ENCODE results near the gene FILIP1L.

Gene FILIP1L

GRCh38 chr3:100033903-100034471 is 80.3 kb downstream of the FILIP1L start:
- Histone ChIP-seq H3K79me2 (ENCODE audit: insufficient read depth, low read length) (no peaks in the 10 kb centered on the region), H4K20me1 (ENCODE audit: insufficient read depth, low read length, poor library complexity, severe bottlenecking) (no peaks in the 10 kb centered on the region), H3K36me3 (ENCODE audit: insufficient read depth, low read length) (no peaks in the 10 kb centered on the region), H3K4me1 (ENCODE audit: insufficient read depth, low read length, poor library complexity, severe bottlenecking) (peaks cover 16% of the 10 kb centered on the region), H3K9ac (ENCODE audit: low read depth, low read length, poor library complexity, severe bottlenecking) (no peak overlapping the region), H3K9me2 (replicated peaks; ENCODE audit: low read depth, low read length) (no peaks in the 10 kb centered on the region), H3K27me3 (ENCODE audit: insufficient read depth, low read length, poor library complexity, severe bottlenecking) (no peaks in the 10 kb centered on the region), H3K4me3 (ENCODE audit: low read length, poor library complexity, severe bottlenecking) (no peak overlapping the region), H3K9me3 (ENCODE audit: insufficient read depth, low read depth, low read length) (no peaks in the 10 kb centered on the region), H2AFZ (ENCODE audit: low read length) (no peak overlapping the region), H3F3A (ENCODE audit: low read depth) (peaks cover 3% of the 10 kb centered on the region; the same call in 1 of the 2 replicates), H3K4me2 (ENCODE audit: low read depth, low read length, poor library complexity, severe bottlenecking) (no peak overlapping the region)
- no peak for TF ChIP-seq EZH2phosphoT487 (IDR thresholded peaks at IDR 0.05; ENCODE audit: borderline replicate concordance)
- TF ChIP-seq CTCF (conservative IDR thresholded peaks at IDR 0.05; ENCODE audit: low read length): no peak

- Histone ChIP-seq H3K4me1 (ENCODE audit: insufficient read depth, low read length, poor library complexity, severe bottlenecking) (peaks cover 19% of the 10 kb centered on the region), H3K27me3 (ENCODE audit: insufficient read depth, low read length, poor library complexity, severe bottlenecking) (no peaks in the 10 kb centered on the region), H3K9me2 (replicated peaks; ENCODE audit: low read depth, low read length) (no peaks in the 10 kb centered on the region), H3K79me2 (ENCODE audit: insufficient read depth, low read length) (no peaks in the 10 kb centered on the region), H3K9me3 (ENCODE audit: insufficient read depth, low read depth, low read length) (no peaks in the 10 kb centered on the region), H3K36me3 (ENCODE audit: insufficient read depth, low read length) (no peaks in the 10 kb centered on the region), H3K4me3 (ENCODE audit: low read length, poor library complexity, severe bottlenecking) (no peak overlapping the region), H3K9ac (ENCODE audit: low read depth, low read length, poor library complexity, severe bottlenecking) (no peak overlapping the region), H3K4me2 (ENCODE audit: low read depth, low read length, poor library complexity, severe bottlenecking) (no peak overlapping the region), H4K20me1 (ENCODE audit: insufficient read depth, low read length, poor library complexity, severe bottlenecking) (no peaks in the 10 kb centered on the region), H2AFZ (ENCODE audit: low read length) (no peak overlapping the region), H3F3A (ENCODE audit: low read depth) (peaks cover 3% of the 10 kb centered on the region; the same call in 1 of the 2 replicates)
- no peak for TF ChIP-seq EZH2phosphoT487 (IDR thresholded peaks at IDR 0.05; ENCODE audit: borderline replicate concordance)
- no peak for TF ChIP-seq CTCF (conservative IDR thresholded peaks at IDR 0.05; ENCODE audit: low read length)
Observed at GRCh38 chr3:100033184-100033583, 81.1 kb downstream of the FILIP1L start.

- H3K36me3 ChIP-seq (ENCODE audit: insufficient read depth, low read length): no peaks in the 10 kb centered on the region
- no peak overlapping the region for H3K4me3 ChIP-seq (ENCODE audit: low read length, poor library complexity, severe bottlenecking)
- no peaks in the 10 kb centered on the region for H3K9me2 ChIP-seq (replicated peaks; ENCODE audit: low read depth, low read length)
- H3F3A ChIP-seq (ENCODE audit: low read depth): peaks cover 3% of the 10 kb centered on the region; the same call in 1 of the 2 replicates
- H3K9ac ChIP-seq (ENCODE audit: low read depth, low read length, poor library complexity, severe bottlenecking): no peak overlapping the region
- no peak overlapping the region for H3K4me2 ChIP-seq (ENCODE audit: low read depth, low read length, poor library complexity, severe bottlenecking)
- H3K79me2 ChIP-seq (ENCODE audit: insufficient read depth, low read length): no peaks in the 10 kb centered on the region
- H2AFZ ChIP-seq (ENCODE audit: low read length): no peak overlapping the region
- no peaks in the 10 kb centered on the region for H4K20me1 ChIP-seq (ENCODE audit: insufficient read depth, low read length, poor library complexity, severe bottlenecking)
- peaks cover 24% of the 10 kb centered on the region for H3K4me1 ChIP-seq (ENCODE audit: insufficient read depth, low read length, poor library complexity, severe bottlenecking)
- H3K27me3 ChIP-seq (ENCODE audit: insufficient read depth, low read length, poor library complexity, severe bottlenecking): no peaks in the 10 kb centered on the region
- TF ChIP-seq EZH2phosphoT487 (IDR thresholded peaks at IDR 0.05; ENCODE audit: borderline replicate concordance) (no peak), CTCF (conservative IDR thresholded peaks at IDR 0.05; ENCODE audit: low read length) (no peak)
- no peaks in the 10 kb centered on the region for H3K9me3 ChIP-seq (ENCODE audit: insufficient read depth, low read depth, low read length)
Observed at GRCh38 chr3:100032243-100032642, 82.1 kb downstream of the FILIP1L start.

Data from Loucy (cell line).